GM10248 (cell line): ENCODE results near the gene RIPK4.

Experiments
- CTCF ChIA-PET: fragments of 300-600 bp; sonication (Branson Sonifier 250); formaldehyde crosslinking; extraction: SDS; loops from one replicate; lab custom pipeline; 2021; ENCODE audit warnings: antibody characterized with exemption; lab: Yijun Ruan, JAX
- POLR2A ChIA-PET: fragments of 350-650 bp; sonication (Branson Sonifier 250); formaldehyde crosslinking; extraction: SDS; loops from one replicate; lab custom pipeline; 2020; ENCODE audit warnings: antibody characterized with exemption; lab: Yijun Ruan, JAX
- DNase-seq: peaks from one replicate; pipeline ENCODE4 v3.0.0; 2012; ENCODE audit errors: extremely low spot score
- TF ChIP-seq, protein P1 (sequence below): IDR thresholded peaks from 2 replicates; pipeline ENCODE4 v1.5.1; 2012; ENCODE audit warnings: mild to moderate bottlenecking, low read depth; ENCODE audit errors: extremely low read depth, missing control alignments, control extremely low read depth

RIPK4 gene

GRCh38 chr21:41755934-41756773, 10.7 kb downstream of the RIPK4 start:
- TF ChIP-seq, protein P1, sequence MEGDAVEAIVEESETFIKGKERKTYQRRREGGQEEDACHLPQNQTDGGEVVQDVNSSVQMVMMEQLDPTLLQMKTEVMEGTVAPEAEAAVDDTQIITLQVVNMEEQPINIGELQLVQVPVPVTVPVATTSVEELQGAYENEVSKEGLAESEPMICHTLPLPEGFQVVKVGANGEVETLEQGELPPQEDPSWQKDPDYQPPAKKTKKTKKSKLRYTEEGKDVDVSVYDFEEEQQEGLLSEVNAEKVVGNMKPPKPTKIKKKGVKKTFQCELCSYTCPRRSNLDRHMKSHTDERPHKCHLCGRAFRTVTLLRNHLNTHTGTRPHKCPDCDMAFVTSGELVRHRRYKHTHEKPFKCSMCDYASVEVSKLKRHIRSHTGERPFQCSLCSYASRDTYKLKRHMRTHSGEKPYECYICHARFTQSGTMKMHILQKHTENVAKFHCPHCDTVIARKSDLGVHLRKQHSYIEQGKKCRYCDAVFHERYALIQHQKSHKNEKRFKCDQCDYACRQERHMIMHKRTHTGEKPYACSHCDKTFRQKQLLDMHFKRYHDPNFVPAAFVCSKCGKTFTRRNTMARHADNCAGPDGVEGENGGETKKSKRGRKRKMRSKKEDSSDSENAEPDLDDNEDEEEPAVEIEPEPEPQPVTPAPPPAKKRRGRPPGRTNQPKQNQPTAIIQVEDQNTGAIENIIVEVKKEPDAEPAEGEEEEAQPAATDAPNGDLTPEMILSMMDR, result no peak
- ChIA-PET POLR2A (no interaction called here), CTCF (no interaction called here)
- DNase-seq, result no peak

- TF ChIP-seq, protein P1, result no peak
- ChIA-PET POLR2A (no interaction called here), CTCF (no interaction called here)
- no peak for DNase-seq
These were observed 11.5 kb downstream of the RIPK4 start for GRCh38 chr21:41755258-41755933.

DNA sequence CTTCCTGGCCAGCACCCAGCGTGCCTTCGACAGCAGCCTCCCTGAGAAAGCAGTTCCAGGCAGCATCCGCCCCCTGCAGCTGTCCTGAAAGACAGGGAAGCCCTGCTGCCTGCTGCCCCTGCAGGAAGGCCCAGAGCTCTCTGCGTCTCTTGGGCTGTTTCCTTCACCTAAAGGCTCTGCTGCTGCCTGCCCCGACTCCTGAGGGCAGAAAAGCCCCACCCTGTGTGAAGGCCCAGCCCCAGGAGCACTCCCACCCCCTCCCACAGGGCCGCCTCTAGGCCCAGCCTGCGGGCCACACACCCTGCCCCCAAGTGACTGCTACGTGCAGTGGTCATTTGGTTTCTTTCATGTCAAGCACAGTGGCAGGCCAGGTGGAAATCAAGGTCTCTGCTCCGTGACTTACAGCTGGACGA, 12.4 kb downstream of the RIPK4 start:
- ChIA-PET POLR2A (no interaction called here), CTCF (no interaction called here)
- DNase-seq, result no peak
- TF ChIP-seq, protein P1, result no peak

DNA sequence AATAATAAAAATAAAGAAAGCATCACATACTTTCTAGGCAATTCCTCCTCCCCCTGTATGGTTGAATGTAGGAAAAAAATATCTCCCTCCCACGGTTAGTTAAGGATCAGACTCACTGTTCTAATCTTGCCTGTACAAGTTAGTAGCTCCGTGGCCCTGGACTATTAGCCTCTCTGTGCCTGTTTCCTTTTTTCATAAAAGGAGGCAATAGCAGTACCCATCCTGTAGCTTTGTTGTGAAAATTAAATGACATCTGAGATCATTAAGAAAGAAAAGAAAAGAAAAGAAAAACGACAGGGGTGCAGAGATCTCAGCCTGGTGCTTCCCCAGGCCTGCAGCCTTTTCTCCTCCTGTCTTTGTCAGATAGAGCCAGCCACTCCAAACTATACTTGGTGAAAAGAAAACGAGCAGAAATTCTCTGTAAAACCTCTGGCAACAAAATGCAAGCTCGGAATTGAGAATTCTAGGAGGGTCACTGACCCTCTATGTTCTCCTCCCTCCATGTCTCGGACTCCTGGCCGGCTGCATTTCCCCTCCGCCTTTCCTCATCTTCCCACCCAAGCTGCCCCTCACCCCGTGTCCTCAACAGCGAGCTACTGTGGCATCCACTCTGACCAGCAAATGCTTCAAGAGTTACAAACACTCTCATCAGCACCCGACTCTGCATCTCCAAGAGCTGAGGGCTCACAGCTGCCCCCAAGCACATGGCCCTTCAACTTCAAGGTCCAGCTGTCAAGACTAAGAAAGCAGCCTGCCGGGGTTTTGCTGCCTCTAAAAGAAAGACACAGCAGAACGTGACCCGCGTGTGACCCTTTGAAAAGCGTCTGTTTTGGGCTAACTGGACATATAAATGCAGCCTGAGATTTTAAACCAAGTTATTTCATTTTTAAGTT, 13.6 kb downstream of the RIPK4 start:
- TF ChIP-seq, protein P1, result no peak
- ChIA-PET POLR2A (no interaction called here), CTCF (no interaction called here)
- DNase-seq, result no peak

DNA sequence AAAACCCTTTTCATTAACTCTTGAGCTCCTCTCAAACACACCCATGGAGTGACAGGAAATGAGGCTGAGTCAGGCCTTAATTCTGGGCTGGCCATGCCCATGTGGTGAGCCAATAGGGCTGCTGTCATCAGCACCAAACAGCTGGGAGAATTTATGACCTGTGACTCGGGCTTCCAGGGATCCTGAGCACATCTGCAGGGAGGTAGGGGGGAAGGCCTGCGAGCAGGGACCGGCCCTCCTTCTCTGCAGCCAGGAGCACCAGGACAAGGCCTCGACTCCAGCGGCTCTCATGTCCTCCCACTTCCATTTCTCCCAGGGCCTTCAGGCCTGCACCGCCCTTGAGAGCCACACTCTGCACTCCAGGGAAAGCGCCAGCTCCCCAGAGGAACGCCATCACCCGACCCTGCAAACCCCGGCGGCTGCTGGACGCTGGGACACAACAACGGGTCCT, 14.6 kb downstream of the RIPK4 start:
- POLR2A ChIA-PET, result no interaction called here

More for the DNA sequence above, 14.6 kb downstream of the RIPK4 start:
- TF ChIP-seq, protein P1, result no peak
- no peak for DNase-seq
- CTCF ChIA-PET, result no interaction called here
